Ishikawa (cell line): ENCODE data around the gene ZNF560.

Source experiments
- EP300 ChIP-seq: IDR thresholded peaks from 2 replicates; pipeline ENCODE4 v1.6.1; 2012; ENCODE audit warnings: borderline replicate concordance
- MAX ChIP-seq: IDR thresholded peaks from 2 replicates; pipeline ENCODE4 v1.6.1; 2012
- NFIC ChIP-seq: IDR thresholded peaks from 2 replicates; pipeline ENCODE4 v1.6.1; 2012
- TAF1 ChIP-seq: IDR thresholded peaks from 2 replicates; pipeline ENCODE4 v1.6.1; 2012; ENCODE audit warnings: low read depth, mild to moderate bottlenecking
- USF1 ChIP-seq: IDR thresholded peaks from 2 replicates; pipeline ENCODE4 v1.6.1; 2012
- TF ChIP-seq, protein P1 (sequence below): IDR thresholded peaks from 2 replicates; pipeline ENCODE4 v1.6.1; 2012; ENCODE audit warnings: low read depth, mild to moderate bottlenecking

DNA sequence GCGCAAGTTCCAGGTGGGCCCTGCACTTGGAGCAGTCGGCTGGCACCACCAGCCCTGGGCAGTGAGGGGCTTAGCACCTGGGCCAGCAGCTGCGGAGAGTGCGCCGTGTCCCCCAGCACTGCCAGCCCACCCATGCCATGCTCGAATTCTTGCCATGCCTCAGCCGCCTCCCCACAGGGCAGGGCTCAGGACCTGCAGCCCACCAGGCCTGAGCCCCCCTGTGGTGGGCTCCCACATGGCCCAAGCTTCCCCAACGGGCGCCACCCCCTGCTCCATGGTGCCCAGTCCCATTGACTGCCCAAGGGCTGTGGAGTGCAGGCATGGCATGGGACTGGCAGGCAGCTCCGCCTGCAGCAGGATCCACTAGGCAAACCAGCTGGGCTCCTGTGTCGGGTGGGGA lies 49.5 kb upstream of the ZNF560 start:
- TF ChIP-seq EP300 (no peak), USF1 (no peak), TAF1 (no peak), NFIC (no peak), MAX (no peak)
- TF ChIP-seq, protein P1, sequence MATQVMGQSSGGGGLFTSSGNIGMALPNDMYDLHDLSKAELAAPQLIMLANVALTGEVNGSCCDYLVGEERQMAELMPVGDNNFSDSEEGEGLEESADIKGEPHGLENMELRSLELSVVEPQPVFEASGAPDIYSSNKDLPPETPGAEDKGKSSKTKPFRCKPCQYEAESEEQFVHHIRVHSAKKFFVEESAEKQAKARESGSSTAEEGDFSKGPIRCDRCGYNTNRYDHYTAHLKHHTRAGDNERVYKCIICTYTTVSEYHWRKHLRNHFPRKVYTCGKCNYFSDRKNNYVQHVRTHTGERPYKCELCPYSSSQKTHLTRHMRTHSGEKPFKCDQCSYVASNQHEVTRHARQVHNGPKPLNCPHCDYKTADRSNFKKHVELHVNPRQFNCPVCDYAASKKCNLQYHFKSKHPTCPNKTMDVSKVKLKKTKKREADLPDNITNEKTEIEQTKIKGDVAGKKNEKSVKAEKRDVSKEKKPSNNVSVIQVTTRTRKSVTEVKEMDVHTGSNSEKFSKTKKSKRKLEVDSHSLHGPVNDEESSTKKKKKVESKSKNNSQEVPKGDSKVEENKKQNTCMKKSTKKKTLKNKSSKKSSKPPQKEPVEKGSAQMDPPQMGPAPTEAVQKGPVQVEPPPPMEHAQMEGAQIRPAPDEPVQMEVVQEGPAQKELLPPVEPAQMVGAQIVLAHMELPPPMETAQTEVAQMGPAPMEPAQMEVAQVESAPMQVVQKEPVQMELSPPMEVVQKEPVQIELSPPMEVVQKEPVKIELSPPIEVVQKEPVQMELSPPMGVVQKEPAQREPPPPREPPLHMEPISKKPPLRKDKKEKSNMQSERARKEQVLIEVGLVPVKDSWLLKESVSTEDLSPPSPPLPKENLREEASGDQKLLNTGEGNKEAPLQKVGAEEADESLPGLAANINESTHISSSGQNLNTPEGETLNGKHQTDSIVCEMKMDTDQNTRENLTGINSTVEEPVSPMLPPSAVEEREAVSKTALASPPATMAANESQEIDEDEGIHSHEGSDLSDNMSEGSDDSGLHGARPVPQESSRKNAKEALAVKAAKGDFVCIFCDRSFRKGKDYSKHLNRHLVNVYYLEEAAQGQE = no peak
